HEK293 (cell line): ENCODE data around the gene HGFAC.

ENCODE experiments used
- CTCF ChIA-PET: fragments of 350-600 bp; formaldehyde crosslinking; extraction: SDS; loops from one replicate; lab custom pipeline; 2021; ENCODE audit warnings: antibody characterized with exemption; lab: Yijun Ruan, JAX
- POLR2A ChIA-PET: fragments of 300-600 bp; formaldehyde crosslinking; extraction: SDS; loops from one replicate; lab custom pipeline; 2020; ENCODE audit warnings: antibody characterized with exemption, inconsistent platforms; lab: Yijun Ruan, JAX
- H3K27ac ChIP-seq: fragments of 200-500 bp; sonication (Bioruptor generic); 2 replicates; pipeline ENCODE4 v1.5.1; 2014; ENCODE audit warnings: low read depth, low read length, control low read depth, inconsistent platforms; ENCODE audit errors: extremely low read depth
- H3K36me3 ChIP-seq, 2 experiments: fragments of 200-500 bp in 1 of 2; sonication (Bioruptor generic) in 1 of 2; 1 replicate in 1 of 2; 2 replicates in 1 of 2; pipeline ENCODE4 v1.5.1; 2014 to 2017; ENCODE audit warnings: inconsistent platforms in 2 of 2, low read length in 2 of 2; ENCODE audit not compliant: control insufficient read depth in 2 of 2, insufficient read depth in 1 of 2
- H3K4me1 ChIP-seq: fragments of 200-500 bp; sonication (Bioruptor generic); 2 replicates; pipeline ENCODE4 v1.5.1; 2014; ENCODE audit warnings: mild to moderate bottlenecking, low read length, inconsistent platforms; ENCODE audit not compliant: control insufficient read depth, insufficient read depth
- H3K4me3 ChIP-seq: 2 replicates; pipeline ENCODE4 v1.5.1; 2011; ENCODE audit warnings: low read depth, mild to moderate bottlenecking, control low read depth, low read length, moderate library complexity
- H3K9me3 ChIP-seq: fragments of 200-500 bp; sonication (Bioruptor generic); 2 replicates; pipeline ENCODE4 v1.5.1; 2014; ENCODE audit warnings: low read depth, low read length, inconsistent platforms; ENCODE audit not compliant: control insufficient read depth, insufficient read depth
- BCL6B ChIP-seq: fragments of 450-650 bp; formaldehyde crosslinking; IDR thresholded peaks from 2 replicates; pipeline ENCODE4 v1.5.1; 2017; ENCODE audit warnings: missing biosample characterization, missing genetic modification characterization
- EGR2 ChIP-seq: fragments of 450-650 bp; formaldehyde crosslinking; IDR thresholded peaks from 2 replicates; pipeline ENCODE4 v1.5.1; 2016; ENCODE audit warnings: low read depth, missing biosample characterization, missing genetic modification characterization
- KLF7 ChIP-seq: fragments of 450-650 bp; formaldehyde crosslinking; IDR thresholded peaks from 2 replicates; pipeline ENCODE4 v1.5.1; 2016; ENCODE audit warnings: missing biosample characterization, missing genetic modification characterization, borderline replicate concordance
- REPIN1 ChIP-seq: fragments of 450-650 bp; formaldehyde crosslinking; IDR thresholded peaks from 2 replicates; pipeline ENCODE4 v1.5.1; 2017; ENCODE audit warnings: missing biosample characterization, missing genetic modification characterization, low read depth
- SP3 ChIP-seq: fragments of 450-650 bp; formaldehyde crosslinking; IDR thresholded peaks from 2 replicates; pipeline ENCODE4 v1.5.1; 2016; ENCODE audit warnings: missing biosample characterization, missing genetic modification characterization
- TRIM28 ChIP-seq: IDR thresholded peaks from 2 replicates; pipeline ENCODE4 v1.6.1; 2011; ENCODE audit warnings: low read length, control low read depth, borderline replicate concordance
- WT1 ChIP-seq: fragments of 450-650 bp; formaldehyde crosslinking; IDR thresholded peaks from 2 replicates; pipeline ENCODE4 v1.5.1; 2016; ENCODE audit warnings: missing biosample characterization, missing genetic modification characterization
- ZFP3 ChIP-seq: fragments of 450-650 bp; formaldehyde crosslinking; IDR thresholded peaks from 2 replicates; pipeline ENCODE4 v1.5.1; 2016; ENCODE audit warnings: low read depth, missing biosample characterization, missing genetic modification characterization
- ZFP41 ChIP-seq: fragments of 450-650 bp; formaldehyde crosslinking; IDR thresholded peaks from 2 replicates; pipeline ENCODE4 v1.5.1; 2016; ENCODE audit warnings: missing biosample characterization, missing genetic modification characterization, borderline replicate concordance
- ZNF16 ChIP-seq: fragments of 450-650 bp; formaldehyde crosslinking; IDR thresholded peaks from 2 replicates; pipeline ENCODE4 v1.5.1; 2016; ENCODE audit warnings: low read depth, missing biosample characterization, missing genetic modification characterization
- ZNF202 ChIP-seq: fragments of 450-650 bp; formaldehyde crosslinking; IDR thresholded peaks from 2 replicates; pipeline ENCODE4 v1.5.1; 2016; ENCODE audit warnings: missing biosample characterization, missing genetic modification characterization, borderline replicate concordance
- ZNF292 ChIP-seq: fragments of 450-650 bp; formaldehyde crosslinking; IDR thresholded peaks from 2 replicates; pipeline ENCODE4 v1.5.1; 2016; ENCODE audit warnings: low read depth, missing biosample characterization, missing genetic modification characterization, borderline replicate concordance
- ZNF362 ChIP-seq: fragments of 450-650 bp; formaldehyde crosslinking; IDR thresholded peaks from 2 replicates; pipeline ENCODE4 v1.5.1; 2016; ENCODE audit warnings: missing biosample characterization, missing genetic modification characterization
- ZNF391 ChIP-seq: fragments of 450-650 bp; formaldehyde crosslinking; IDR thresholded peaks from 2 replicates; pipeline ENCODE4 v1.5.1; 2016; ENCODE audit warnings: low read depth, missing biosample characterization, missing genetic modification characterization, borderline replicate concordance
- ZNF626 ChIP-seq: fragments of 450-650 bp; sonication (Bioruptor Pico); formaldehyde crosslinking; IDR thresholded peaks from 2 replicates; pipeline ENCODE4 v1.5.1; 2018; ENCODE audit warnings: missing biosample characterization, missing genetic modification characterization, inconsistent platforms
- ZNF707 ChIP-seq: fragments of 450-650 bp; formaldehyde crosslinking; IDR thresholded peaks from 2 replicates; pipeline ENCODE4 v1.5.1; 2016; ENCODE audit warnings: missing biosample characterization, missing genetic modification characterization
- ZNF76 ChIP-seq: fragments of 450-650 bp; formaldehyde crosslinking; IDR thresholded peaks from 2 replicates; pipeline ENCODE4; 2016; ENCODE audit warnings: low read depth, missing biosample characterization, missing genetic modification characterization, borderline replicate concordance
- ZNF768 ChIP-seq: fragments of 450-650 bp; formaldehyde crosslinking; IDR thresholded peaks from 2 replicates; pipeline ENCODE4 v1.5.1; 2018; ENCODE audit warnings: missing biosample characterization, mild to moderate bottlenecking, missing genetic modification characterization
- ZNF776 ChIP-seq: fragments of 450-650 bp; formaldehyde crosslinking; IDR thresholded peaks from 2 replicates; pipeline ENCODE4 v1.5.0; 2017; ENCODE audit warnings: missing biosample characterization, missing genetic modification characterization, borderline replicate concordance
- ZNF777 ChIP-seq: fragments of 450-650 bp; formaldehyde crosslinking; IDR thresholded peaks from 2 replicates; pipeline ENCODE4 v1.5.1; 2017; ENCODE audit warnings: missing biosample characterization, missing genetic modification characterization, borderline replicate concordance
- ZNF792 ChIP-seq: fragments of 450-650 bp; formaldehyde crosslinking; IDR thresholded peaks from 2 replicates; pipeline ENCODE4 v1.5.1; 2016; ENCODE audit warnings: missing biosample characterization, missing genetic modification characterization
- ZNF837 ChIP-seq: fragments of 450-650 bp; formaldehyde crosslinking; IDR thresholded peaks from 2 replicates; pipeline ENCODE4 v1.5.1; 2016; ENCODE audit warnings: missing biosample characterization, missing genetic modification characterization
- ZNF843 ChIP-seq: fragments of 450-650 bp; formaldehyde crosslinking; IDR thresholded peaks from 2 replicates; pipeline ENCODE4 v1.5.1; 2016; ENCODE audit warnings: missing biosample characterization, missing genetic modification characterization
- TF ChIP-seq, protein P1 (sequence below): fragments of 450-650 bp; formaldehyde crosslinking; IDR thresholded peaks from 2 replicates; pipeline ENCODE4 v1.5.1; 2016; ENCODE audit warnings: missing biosample characterization, missing genetic modification characterization

HGFAC gene

DNA sequence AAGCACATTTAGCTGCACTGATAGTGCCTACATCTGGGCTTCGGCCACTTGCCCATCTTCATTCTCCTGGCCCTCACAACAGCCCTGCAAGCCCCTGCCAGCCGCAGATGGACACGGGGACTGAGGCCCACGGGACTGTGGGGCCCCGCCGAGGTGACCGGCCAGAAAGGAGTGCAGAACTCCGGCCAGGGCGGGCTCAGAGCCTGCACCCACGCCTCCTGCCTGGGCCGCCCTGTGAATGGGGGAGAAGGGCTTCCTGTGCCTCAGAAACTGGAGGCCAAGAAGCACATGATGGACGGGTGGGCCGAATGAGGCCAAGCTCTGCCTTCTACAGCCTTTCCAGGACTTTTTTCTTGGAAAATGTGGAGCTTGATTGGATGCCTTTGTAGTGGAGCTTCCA, 35.7 kb upstream of the HGFAC start (continued):
- TF ChIP-seq ZNF202 (tag by site-specific recombination), result no peak
- TF ChIP-seq, all 188 proteins: peak for 0

DNA sequence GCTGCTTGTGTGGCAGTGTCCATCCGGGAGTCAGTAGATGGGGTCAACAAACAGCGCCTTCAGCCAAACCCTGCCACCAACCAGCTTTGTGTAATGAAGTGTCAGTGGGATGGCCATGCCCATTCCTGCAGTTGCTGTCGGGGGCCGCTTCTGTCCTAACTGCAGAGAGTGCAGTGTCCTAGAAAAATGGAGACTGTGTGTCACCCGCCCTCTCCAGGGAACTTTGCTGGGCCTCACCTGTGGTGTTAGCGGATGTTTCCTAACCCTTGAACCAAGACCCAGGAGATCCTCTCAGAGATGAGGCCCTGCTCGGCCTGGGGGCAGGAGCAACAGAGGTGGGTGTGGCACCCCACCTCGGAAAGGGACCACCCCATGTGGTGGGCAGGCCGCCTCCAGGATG, 35.3 kb upstream of the HGFAC start:
- H3K9me3 ChIP-seq, result no peaks in the 10 kb centered on the region
- no peak overlapping the region for H3K4me3 ChIP-seq
- ChIA-PET CTCF (no interaction called here), POLR2A (no interaction called here)
- H3K36me3 ChIP-seq, result no peaks in the 10 kb centered on the region
- H3K27ac ChIP-seq, result no peak overlapping the region
- no peak for TF ChIP-seq ZNF776
- TF ChIP-seq ZNF837 (tag by site-specific recombination), result no peak
- TF ChIP-seq EGR2 (tag by site-specific recombination), result 0 out of 2 replicates have a peak, but pooled peaks have one; percentile 6
- no peaks in the 10 kb centered on the region for H3K4me1 ChIP-seq

DNA sequence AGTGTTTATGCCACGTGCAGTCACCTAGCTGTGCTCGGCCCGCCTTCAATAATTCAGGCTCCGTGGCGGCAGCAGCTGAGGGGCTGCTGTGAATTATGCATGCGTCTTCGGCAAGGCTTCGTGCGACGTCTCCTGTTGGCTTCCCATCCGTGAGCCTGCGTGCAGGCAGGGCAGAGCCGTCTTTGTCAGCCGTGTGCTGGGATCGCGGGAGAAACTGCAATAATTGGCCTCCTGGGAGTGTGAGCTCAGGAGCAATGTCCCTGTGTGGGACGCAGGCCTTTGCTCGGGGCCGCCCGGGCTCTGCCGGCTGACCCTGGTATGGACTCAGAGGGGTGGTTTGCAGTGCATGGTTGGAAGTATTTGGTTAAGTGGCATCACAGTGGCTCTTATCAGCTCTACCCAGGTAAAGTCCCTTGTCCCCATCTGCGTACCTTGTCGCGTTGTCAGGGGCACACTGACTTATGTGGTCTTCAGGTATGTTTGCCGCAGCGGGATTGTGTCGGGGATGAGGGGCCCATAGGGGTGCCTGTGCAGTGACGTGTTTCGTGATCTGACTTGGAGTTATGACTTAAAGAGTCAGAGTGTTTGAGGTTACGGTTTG, 34.5 kb upstream of the HGFAC start:
- Histone ChIP-seq H3K4me1 (no peaks in the 10 kb centered on the region), H3K36me3 (no peaks in the 10 kb centered on the region), H3K4me3 (no peak overlapping the region), H3K27ac (no peak overlapping the region)
- ChIA-PET CTCF (no interaction called here), POLR2A (no interaction called here)
- TF ChIP-seq ZNF362 (tag by site-specific recombination), result no peak
- TF ChIP-seq ZNF776, result no peak
- no peak for TF ChIP-seq REPIN1 (tag by site-specific recombination)
- no peak for TF ChIP-seq ZNF202 (tag by site-specific recombination)
- TF ChIP-seq ZNF626 (tag by site-specific recombination), result no peak
- no peak for TF ChIP-seq ZNF707 (tag by site-specific recombination)
- TF ChIP-seq ZNF777, result no peak
- no peak for TF ChIP-seq ZFP3 (tag by site-specific recombination)
- no peak for TF ChIP-seq ZFP41 (tag by site-specific recombination)
- no peak for TF ChIP-seq ZNF16 (tag by site-specific recombination)
- TF ChIP-seq ZNF76 (tag by site-specific recombination), result no peak
- TF ChIP-seq ZNF843 (tag by site-specific recombination), result no peak
- TF ChIP-seq ZNF792, result no peak
- no peak for TF ChIP-seq WT1 (tag by site-specific recombination)
- no peak for TF ChIP-seq ZNF768 (tag by site-specific recombination)
- TF ChIP-seq ZNF292, result no peak
- TF ChIP-seq, all 188 proteins: peak for 0
- no peaks in the 10 kb centered on the region for H3K9me3 ChIP-seq

DNA sequence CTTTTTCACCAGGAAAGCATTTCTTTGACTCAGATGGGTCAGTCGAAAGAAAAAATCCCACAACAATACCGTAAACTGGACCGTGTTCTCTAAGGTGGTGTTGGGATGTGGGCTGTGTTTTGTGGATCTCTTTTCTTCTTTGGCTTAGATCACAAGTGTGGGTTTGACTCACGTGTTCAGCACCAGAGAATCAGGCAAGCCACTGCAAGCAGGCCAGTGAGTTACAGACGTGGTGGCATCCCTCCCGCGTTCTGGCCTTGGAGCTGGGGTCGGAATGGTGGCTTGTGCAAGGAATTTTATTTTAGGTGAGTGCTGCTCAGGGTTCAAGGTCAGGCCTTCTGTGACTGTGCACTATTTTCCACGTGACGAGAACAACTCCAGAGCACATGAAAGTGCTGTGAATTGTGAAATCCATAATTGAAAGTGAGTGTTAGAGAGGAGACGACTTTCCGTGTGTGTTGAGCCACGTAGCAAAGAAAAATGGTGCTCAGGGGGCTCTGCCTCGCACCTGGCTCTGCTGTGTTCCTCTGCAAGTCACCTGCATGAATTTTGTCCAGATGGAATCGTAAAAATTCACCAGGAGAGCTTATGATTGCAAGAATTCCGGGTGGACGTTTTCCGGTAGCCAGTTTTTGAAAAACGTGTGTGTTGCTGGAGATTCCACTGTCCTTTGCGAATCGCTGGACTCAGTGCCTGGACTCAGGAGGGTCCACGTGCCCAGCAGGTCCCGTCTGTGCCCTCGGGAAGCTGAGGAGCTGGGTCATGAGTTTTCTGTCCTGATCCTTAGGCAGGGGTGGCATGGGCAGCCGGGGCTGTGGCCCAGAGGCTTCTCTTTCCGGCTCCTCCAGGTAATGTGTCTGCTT, 33.6 kb upstream of the HGFAC start:
- ChIA-PET CTCF (interaction anchor here (0.6 kb wide), 1 partner anchor 77 kb away, joined by 3 read pairs; no protein-coding TSS in a partner anchor), POLR2A (no interaction called here)
- no peaks in the 10 kb centered on the region for H3K36me3 ChIP-seq
- no peaks in the 10 kb centered on the region for H3K9me3 ChIP-seq
- no peaks in the 10 kb centered on the region for H3K4me1 ChIP-seq
- no peak overlapping the region for H3K27ac ChIP-seq
- no peak overlapping the region for H3K4me3 ChIP-seq
- no peak for TF ChIP-seq TRIM28
- no peak for TF ChIP-seq KLF7
- no peak for TF ChIP-seq ZNF792
- TF ChIP-seq SP3 (tag by site-specific recombination), result no peak
- TF ChIP-seq BCL6B (tag by site-specific recombination), result no peak
- TF ChIP-seq, protein P1, sequence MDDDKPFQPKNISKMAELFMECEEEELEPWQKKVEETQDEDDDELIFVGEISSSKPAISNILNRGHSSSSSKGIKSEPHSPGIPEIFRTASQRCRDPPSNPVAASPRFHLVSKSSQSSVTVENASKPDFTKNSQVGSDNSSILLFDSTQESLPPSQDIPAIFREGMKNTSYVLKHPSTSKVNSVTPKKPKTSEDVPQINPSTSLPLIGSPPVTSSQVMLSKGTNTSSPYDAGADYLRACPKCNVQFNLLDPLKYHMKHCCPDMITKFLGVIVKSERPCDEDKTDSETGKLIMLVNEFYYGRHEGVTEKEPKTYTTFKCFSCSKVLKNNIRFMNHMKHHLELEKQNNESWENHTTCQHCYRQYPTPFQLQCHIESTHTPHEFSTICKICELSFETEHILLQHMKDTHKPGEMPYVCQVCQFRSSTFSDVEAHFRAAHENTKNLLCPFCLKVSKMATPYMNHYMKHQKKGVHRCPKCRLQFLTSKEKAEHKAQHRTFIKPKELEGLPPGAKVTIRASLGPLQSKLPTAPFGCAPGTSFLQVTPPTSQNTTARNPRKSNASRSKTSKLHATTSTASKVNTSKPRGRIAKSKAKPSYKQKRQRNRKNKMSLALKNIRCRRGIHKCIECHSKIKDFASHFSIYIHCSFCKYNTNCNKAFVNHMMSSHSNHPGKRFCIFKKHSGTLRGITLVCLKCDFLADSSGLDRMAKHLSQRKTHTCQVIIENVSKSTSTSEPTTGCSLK, result no peak
- TF ChIP-seq ZNF391, result no peak
